Tibial nerve (tissue), 4 donors: ENCODE results near the gene SRSF2. TPM values are rescaled to one million over a fixed set of nuclear protein-coding genes. Genes with fewer than 3 reads are reported as not detected.
A peak's percentile ranks its signal among the peaks of the same experiment; 100 is the strongest.
"Not testable (repeated sequence)": the region's sequence is repeated elsewhere in the genome, so short reads cannot be mapped to it uniquely, and the experiment has no call there.

Source experiments
- DNase-seq, 2 donors: peaks; one replicate each; pipeline ENCODE4 v3.0.0-alpha.2; 2019; ENCODE audit warnings: low spot score in 2 of 2
- H3K27ac ChIP-seq, 4 donors: fragments of 200-600 bp; sonication (generic) in 3 of 4; one replicate each; pipeline ENCODE4 v1.5.1; 2017 to 2019; ENCODE audit warnings: mild to moderate bottlenecking in 1 of 4
- H3K27me3 ChIP-seq, 2 donors: fragments of 200-600 bp; sonication (generic) in 1 of 2; one replicate each; pipeline versions ENCODE4 v1.5.1 to v1.6.0; 2017 to 2019
- H3K36me3 ChIP-seq, 3 donors: fragments of 200-600 bp; sonication (generic); one replicate each; pipeline ENCODE4 v1.5.1; 2018 to 2019
- H3K4me1 ChIP-seq, 4 donors: fragments of 200-600 bp; sonication (generic) in 3 of 4; one replicate each; pipeline ENCODE4 v1.5.1; 2017 to 2019
- H3K4me3 ChIP-seq, 4 donors: fragments of 200-600 bp; sonication (generic) in 3 of 4; one replicate each; pipeline ENCODE4 v1.5.1; 2017 to 2019; ENCODE audit warnings: mild to moderate bottlenecking in 1 of 4, moderate library complexity in 1 of 4
- H3K9me3 ChIP-seq, 4 donors: fragments of 200-600 bp; sonication (generic) in 3 of 4; one replicate each; pipeline ENCODE4 v1.5.1; 2017 to 2019
- CTCF ChIP-seq, 5 experiments: fragments of 200-600 bp in 3 of 5; fragments of 450-650 bp in 2 of 5; sonication (generic) in 3 of 5; IDR thresholded peaks; one replicate each; pipeline ENCODE4 v1.5.1; 2016 to 2019; ENCODE audit warnings: antibody characterized with exemption in 5 of 5, mild to moderate bottlenecking in 3 of 5, moderate library complexity in 2 of 5
- EP300 ChIP-seq, 2 donors: sonication (generic); formaldehyde crosslinking; IDR thresholded peaks; one replicate each; pipeline ENCODE4 v1.6.1; 2017; ENCODE audit warnings: antibody characterized with exemption in 2 of 2, mild to moderate bottlenecking in 1 of 2
- POLR2A ChIP-seq, 2 donors: fragments of 450-650 bp; IDR thresholded peaks; one replicate each; pipeline ENCODE4 v1.6.1; 2017; ENCODE audit warnings: antibody characterized with exemption in 2 of 2, mild to moderate bottlenecking in 2 of 2, moderate library complexity in 2 of 2
- WGBS, 2 donors: methylation state at CpG; one replicate each; pipeline ENCODE4 v1.1.5; 2018; 5-methylcytosine and 5-hydroxymethylcytosine counted together
- total RNA-seq, 4 donors: library from RNA; depleted of rRNA; stranded (reverse); fragments of >200 nt; gene quantifications; one replicate each; pipeline ENCODE4 v1.1.0, GENCODE V29; 2016

The SRSF2 gene
- total RNA-seq, 4 donors from 2014 or later: 196 to 452 (median 271) TPM

- 88% methylated on average over 10 of the region's 10 CpGs for WGBS, 2 donors
- Histone ChIP-seq H3K27me3 (no peaks in the 10 kb centered on the region), H3K27ac (no peak overlapping the region), H3K9me3 (no peaks in the 10 kb centered on the region), H3K36me3 (no peaks in the 10 kb centered on the region), H3K4me1 (peaks cover 0 to 69% (median 33%) of the 10 kb centered on the region in 4 donors), H3K4me3 (no peak overlapping the region)
- no peak for DNase-seq
- TF ChIP-seq POLR2A (IDR thresholded peaks at IDR 0.05): no peak
- TF ChIP-seq CTCF (IDR thresholded peaks at IDR 0.05): no peak
- no peak for TF ChIP-seq EP300 (IDR thresholded peaks at IDR 0.05)
These were observed 34.0 kb downstream of the SRSF2 start for GRCh38 chr17:76702941-76703637.

- TF ChIP-seq EP300 (IDR thresholded peaks at IDR 0.05) (no peak), CTCF (IDR thresholded peaks at IDR 0.05) (no peak), POLR2A (IDR thresholded peaks at IDR 0.05) (no peak)
- 33 to 52% methylated on average over 2 of the region's 2 CpGs for WGBS, 2 donors
- H3K27me3 ChIP-seq: no peaks in the 10 kb centered on the region
- peaks cover 0 to 69% (median 36%) of the 10 kb centered on the region in 4 donors for H3K4me1 ChIP-seq
- peak overlapping the region in 2 of 4 donors; percentile 81 to 90 for H3K27ac ChIP-seq
- no peaks in the 10 kb centered on the region for H3K9me3 ChIP-seq
- no peak for DNase-seq
- H3K4me3 ChIP-seq: no peak overlapping the region
- H3K36me3 ChIP-seq: no peaks in the 10 kb centered on the region
These were observed 35.1 kb downstream of the SRSF2 start for GRCh38 chr17:76702076-76702475.

- H3K4me1 ChIP-seq: peaks cover 0 to 69% (median 38%) of the 10 kb centered on the region in 4 donors
- DNase-seq: no peak
- 33 to 39% methylated on average over 11 of the region's 11 CpGs for WGBS, 2 donors
These were observed 35.6 kb downstream of the SRSF2 start for GRCh38 chr17:76701471-76701967.

GRCh38 chr17:76700617-76701470 lies 36.3 kb downstream of the SRSF2 start:
- Histone ChIP-seq H3K4me3 (peak overlapping the region in 3 of 4 donors; percentile 13 to 30 (median 16)), H3K9me3 (no peaks in the 10 kb centered on the region), H3K27ac (peak overlapping the region; percentile 11 to 90 (median 74)), H3K36me3 (no peaks in the 10 kb centered on the region), H3K27me3 (no peaks in the 10 kb centered on the region), H3K4me1 (peaks cover 0 to 75% (median 40%) of the 10 kb centered on the region in 4 donors)
- TF ChIP-seq EP300 (IDR thresholded peaks at IDR 0.05) (peak in 1 of 2 donors; percentile 60), CTCF (IDR thresholded peaks at IDR 0.05) (no peak)
- DNase-seq: peak; percentile 43 to 54
- WGBS, 2 donors: 18 to 22% methylated on average over 32 to 33 of the region's 33 CpGs

More at GRCh38 chr17:76701471-76701967, 35.6 kb downstream of the SRSF2 start:
- H3K4me3 ChIP-seq: no peak overlapping the region
- H3K36me3 ChIP-seq: no peaks in the 10 kb centered on the region
- H3K27ac ChIP-seq: peak overlapping the region in 3 of 4 donors; percentile 11 to 90 (median 81)
- H3K27me3 ChIP-seq: no peaks in the 10 kb centered on the region
- TF ChIP-seq POLR2A (IDR thresholded peaks at IDR 0.05): no peak
- no peaks in the 10 kb centered on the region for H3K9me3 ChIP-seq

- no peaks in the 10 kb centered on the region for H3K36me3 ChIP-seq
- WGBS, 2 donors: 48 to 53% methylated on average over 8 of the region's 8 CpGs
- peak overlapping the region; percentile 11 to 90 (median 74) for H3K27ac ChIP-seq
- peaks cover 0 to 81% (median 43%) of the 10 kb centered on the region in 4 donors for H3K4me1 ChIP-seq
- no peak for TF ChIP-seq CTCF (IDR thresholded peaks at IDR 0.05)
- TF ChIP-seq POLR2A (IDR thresholded peaks at IDR 0.05): no peak
- no peak for TF ChIP-seq EP300 (IDR thresholded peaks at IDR 0.05)
- no peaks in the 10 kb centered on the region for H3K27me3 ChIP-seq
- H3K4me3 ChIP-seq: peak overlapping the region in 2 of 4 donors; percentile 16 to 30
- no peaks in the 10 kb centered on the region for H3K9me3 ChIP-seq
- no peak for DNase-seq
These were observed 36.9 kb downstream of the SRSF2 start for GRCh38 chr17:76700270-76700616.

GRCh38 chr17:76698466-76698977 lies 38.6 kb downstream of the SRSF2 start:
- not testable (repeated sequence) for H3K4me3 ChIP-seq, H3K27me3 ChIP-seq, DNase-seq, H3K36me3 ChIP-seq, H3K9me3 ChIP-seq
- Histone ChIP-seq H3K4me1 (peaks cover 0 to 98% (median 43%) of the 10 kb centered on the region in 4 donors), H3K27ac (peak overlapping the region in 2 of 4 donors; percentile 5 to 81)
- 81 to 88% methylated on average over 7 of the region's 7 CpGs for WGBS, 2 donors
